SK-N-SH treated with all-trans-retinoic acid at 6 μM for 48 hours (cell line): ENCODE data around the gene VSIG10L.

Experiments used
- ATAC-seq: fragments of 200-7000 bp; cut with Tn5 transposase; 3 replicates; pipeline ENCODE4 v1.9.1; 2020; ENCODE audit warnings: mild to moderate bottlenecking, moderate library complexity
- ARNTL ChIP-seq: fragments of 450-650 bp; formaldehyde crosslinking; IDR thresholded peaks from 2 replicates; pipeline ENCODE4 v1.5.0; 2020; ENCODE audit warnings: low read depth, mild to moderate bottlenecking, moderate library complexity, borderline replicate concordance
- CREB5 ChIP-seq: fragments of 250-450 bp; sonication (Bioruptor Pico); IDR thresholded peaks from 2 replicates; pipeline ENCODE4 v1.5.1; 2020; ENCODE audit warnings: low read depth, mild to moderate bottlenecking, moderate library complexity
- ISL1 ChIP-seq: fragments of 250-450 bp; sonication (Bioruptor Pico); IDR thresholded peaks from 2 replicates; pipeline ENCODE4 v2.1.2; 2022; ENCODE audit warnings: mild to moderate bottlenecking, moderate library complexity
- OSR1 ChIP-seq: fragments of 250-450 bp; sonication (Bioruptor Pico); IDR thresholded peaks from 2 replicates; pipeline ENCODE4 v1.8.0; 2022; ENCODE audit warnings: moderate library complexity, mild to moderate bottlenecking, inconsistent platforms
- POU6F1 ChIP-seq: fragments of 250-450 bp; sonication (Bioruptor Pico); IDR thresholded peaks from 2 replicates; pipeline ENCODE4 v1.8.0; 2021; ENCODE audit warnings: low read depth, mild to moderate bottlenecking, moderate library complexity, borderline replicate concordance
- PPARA ChIP-seq: fragments of 250-450 bp; sonication (Bioruptor Pico); IDR thresholded peaks from 2 replicates; pipeline ENCODE4 v1.5.0; 2020; ENCODE audit warnings: mild to moderate bottlenecking, borderline replicate concordance
- RARB ChIP-seq: fragments of 250-450 bp; sonication (Bioruptor Pico); IDR thresholded peaks from 2 replicates; pipeline ENCODE4 v1.8.0; 2021; ENCODE audit warnings: mild to moderate bottlenecking, moderate library complexity
- TCF4 ChIP-seq: fragments of 250-450 bp; sonication (Bioruptor Pico); IDR thresholded peaks from 2 replicates; pipeline ENCODE4 v1.8.0; 2021; ENCODE audit warnings: mild to moderate bottlenecking, moderate library complexity, borderline replicate concordance
- TOX ChIP-seq: fragments of 250-450 bp; sonication (Bioruptor Pico); IDR thresholded peaks from 2 replicates; pipeline ENCODE4 v1.8.0; 2021; ENCODE audit warnings: mild to moderate bottlenecking, moderate library complexity, borderline replicate concordance
- ZC3H10 ChIP-seq: fragments of 250-450 bp; sonication (Bioruptor Pico); IDR thresholded peaks from 2 replicates; pipeline ENCODE4 v1.5.1; 2021; ENCODE audit warnings: mild to moderate bottlenecking, moderate library complexity
- ZFP3 ChIP-seq: fragments of 250-450 bp; sonication (Bioruptor Pico); IDR thresholded peaks from 2 replicates; pipeline ENCODE4 v1.5.0; 2020; ENCODE audit warnings: mild to moderate bottlenecking, moderate library complexity
- ZNF565 ChIP-seq: fragments of 450-650 bp; formaldehyde crosslinking; conservative IDR thresholded peaks from 2 replicates; pipeline ENCODE4 v1.5.0; 2020; ENCODE audit warnings: low read depth, mild to moderate bottlenecking, moderate library complexity
- ZNF70 ChIP-seq: fragments of 450-650 bp; formaldehyde crosslinking; IDR thresholded peaks from 2 replicates; pipeline ENCODE4 v1.5.0; 2020; ENCODE audit warnings: mild to moderate bottlenecking, moderate library complexity
- ZNF8 ChIP-seq: fragments of 450-650 bp; formaldehyde crosslinking; IDR thresholded peaks from 2 replicates; pipeline ENCODE4 v1.5.0; 2020; ENCODE audit warnings: mild to moderate bottlenecking, moderate library complexity
- TF ChIP-seq, protein P1 (sequence below): fragments of 250-450 bp; sonication (Bioruptor Pico); IDR thresholded peaks from 2 replicates; pipeline ENCODE4 v1.8.0; 2020; ENCODE audit warnings: mild to moderate bottlenecking, moderate library complexity, borderline replicate concordance
- TF ChIP-seq, protein P2 (sequence below): fragments of 250-450 bp; sonication (Bioruptor Pico); IDR thresholded peaks from 2 replicates; pipeline ENCODE4 v1.5.1; 2021; ENCODE audit warnings: mild to moderate bottlenecking, moderate library complexity

Gene VSIG10L

DNA sequence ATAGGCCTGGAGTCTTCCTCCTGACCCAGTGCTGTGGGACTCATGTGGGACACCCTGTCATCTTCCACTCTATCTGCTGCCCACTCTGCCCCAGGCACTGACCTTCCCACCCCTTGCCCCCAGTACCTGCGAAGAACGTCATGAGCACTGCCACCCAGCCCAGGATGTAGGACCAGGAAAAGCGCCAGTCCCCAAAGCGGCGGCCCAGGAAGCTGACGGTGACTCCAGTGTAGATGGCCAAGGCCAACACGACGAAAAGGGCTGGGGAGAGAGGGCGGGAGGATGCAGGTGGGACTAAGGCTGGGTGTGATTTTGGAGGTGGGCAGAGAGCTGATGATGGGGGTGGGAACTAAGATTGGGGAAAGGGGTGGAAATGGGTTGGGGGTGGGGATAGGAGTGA lies 38.4 kb upstream of the VSIG10L start:
- no peak for ATAC-seq
- TF ChIP-seq ZNF8 (CRISPR knock-in tag) (no peak), ISL1 (no peak), ZFP3 (CRISPR knock-in tag) (no peak), ZC3H10 (CRISPR knock-in tag) (no peak), POU6F1 (CRISPR knock-in tag) (no peak), OSR1 (CRISPR knock-in tag) (no peak), PPARA (no peak), TCF4 (no peak), TOX (no peak)
- TF ChIP-seq, protein P1, sequence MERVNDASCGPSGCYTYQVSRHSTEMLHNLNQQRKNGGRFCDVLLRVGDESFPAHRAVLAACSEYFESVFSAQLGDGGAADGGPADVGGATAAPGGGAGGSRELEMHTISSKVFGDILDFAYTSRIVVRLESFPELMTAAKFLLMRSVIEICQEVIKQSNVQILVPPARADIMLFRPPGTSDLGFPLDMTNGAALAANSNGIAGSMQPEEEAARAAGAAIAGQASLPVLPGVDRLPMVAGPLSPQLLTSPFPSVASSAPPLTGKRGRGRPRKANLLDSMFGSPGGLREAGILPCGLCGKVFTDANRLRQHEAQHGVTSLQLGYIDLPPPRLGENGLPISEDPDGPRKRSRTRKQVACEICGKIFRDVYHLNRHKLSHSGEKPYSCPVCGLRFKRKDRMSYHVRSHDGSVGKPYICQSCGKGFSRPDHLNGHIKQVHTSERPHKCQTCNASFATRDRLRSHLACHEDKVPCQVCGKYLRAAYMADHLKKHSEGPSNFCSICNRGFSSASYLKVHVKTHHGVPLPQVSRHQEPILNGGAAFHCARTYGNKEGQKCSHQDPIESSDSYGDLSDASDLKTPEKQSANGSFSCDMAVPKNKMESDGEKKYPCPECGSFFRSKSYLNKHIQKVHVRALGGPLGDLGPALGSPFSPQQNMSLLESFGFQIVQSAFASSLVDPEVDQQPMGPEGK (CRISPR knock-in tag) = no peak
- TF ChIP-seq, protein P2, sequence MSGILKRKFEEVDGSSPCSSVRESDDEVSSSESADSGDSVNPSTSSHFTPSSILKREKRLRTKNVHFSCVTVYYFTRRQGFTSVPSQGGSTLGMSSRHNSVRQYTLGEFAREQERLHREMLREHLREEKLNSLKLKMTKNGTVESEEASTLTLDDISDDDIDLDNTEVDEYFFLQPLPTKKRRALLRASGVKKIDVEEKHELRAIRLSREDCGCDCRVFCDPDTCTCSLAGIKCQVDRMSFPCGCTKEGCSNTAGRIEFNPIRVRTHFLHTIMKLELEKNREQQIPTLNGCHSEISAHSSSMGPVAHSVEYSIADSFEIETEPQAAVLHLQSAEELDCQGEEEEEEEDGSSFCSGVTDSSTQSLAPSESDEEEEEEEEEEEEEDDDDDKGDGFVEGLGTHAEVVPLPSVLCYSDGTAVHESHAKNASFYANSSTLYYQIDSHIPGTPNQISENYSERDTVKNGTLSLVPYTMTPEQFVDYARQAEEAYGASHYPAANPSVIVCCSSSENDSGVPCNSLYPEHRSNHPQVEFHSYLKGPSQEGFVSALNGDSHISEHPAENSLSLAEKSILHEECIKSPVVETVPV (CRISPR knock-in tag) = no peak

DNA sequence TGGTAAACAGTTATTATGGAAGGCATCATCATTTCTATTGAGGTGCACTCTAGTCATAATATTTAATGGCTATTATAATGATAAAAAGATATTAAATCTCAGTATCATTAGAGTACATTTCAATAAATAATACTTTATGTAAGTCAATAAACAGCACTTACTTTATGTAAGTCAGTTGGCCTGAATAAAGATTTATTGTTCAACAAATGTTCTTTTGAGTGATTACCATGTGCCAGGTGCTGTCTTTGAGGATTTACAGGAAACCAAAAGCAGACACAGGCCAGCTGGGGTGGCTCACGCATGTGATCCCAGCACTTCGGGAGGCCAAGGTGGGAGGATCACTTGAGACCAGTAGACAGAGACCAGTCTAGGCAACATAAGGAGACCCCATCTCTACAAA lies 35.5 kb upstream of the VSIG10L start:
- no peak for TF ChIP-seq PPARA
- no peak for TF ChIP-seq TOX
- TF ChIP-seq RARB (CRISPR knock-in tag) = no peak
- TF ChIP-seq, protein P2 (CRISPR knock-in tag) = no peak
- no peak for ATAC-seq

GRCh38 chr19:51375504-51376221 lies 33.7 kb upstream of the VSIG10L start:
- ATAC-seq = no peak
- TF ChIP-seq, protein P2 (CRISPR knock-in tag) = no peak
- TF ChIP-seq ARNTL (CRISPR knock-in tag) = no peak
- no peak for TF ChIP-seq ZNF70 (CRISPR knock-in tag)
- TF ChIP-seq ZNF565 (CRISPR knock-in tag) = no peak
- TF ChIP-seq CREB5 (CRISPR knock-in tag) = no peak
- TF ChIP-seq PPARA = no peak
- no peak for TF ChIP-seq RARB (CRISPR knock-in tag)

DNA sequence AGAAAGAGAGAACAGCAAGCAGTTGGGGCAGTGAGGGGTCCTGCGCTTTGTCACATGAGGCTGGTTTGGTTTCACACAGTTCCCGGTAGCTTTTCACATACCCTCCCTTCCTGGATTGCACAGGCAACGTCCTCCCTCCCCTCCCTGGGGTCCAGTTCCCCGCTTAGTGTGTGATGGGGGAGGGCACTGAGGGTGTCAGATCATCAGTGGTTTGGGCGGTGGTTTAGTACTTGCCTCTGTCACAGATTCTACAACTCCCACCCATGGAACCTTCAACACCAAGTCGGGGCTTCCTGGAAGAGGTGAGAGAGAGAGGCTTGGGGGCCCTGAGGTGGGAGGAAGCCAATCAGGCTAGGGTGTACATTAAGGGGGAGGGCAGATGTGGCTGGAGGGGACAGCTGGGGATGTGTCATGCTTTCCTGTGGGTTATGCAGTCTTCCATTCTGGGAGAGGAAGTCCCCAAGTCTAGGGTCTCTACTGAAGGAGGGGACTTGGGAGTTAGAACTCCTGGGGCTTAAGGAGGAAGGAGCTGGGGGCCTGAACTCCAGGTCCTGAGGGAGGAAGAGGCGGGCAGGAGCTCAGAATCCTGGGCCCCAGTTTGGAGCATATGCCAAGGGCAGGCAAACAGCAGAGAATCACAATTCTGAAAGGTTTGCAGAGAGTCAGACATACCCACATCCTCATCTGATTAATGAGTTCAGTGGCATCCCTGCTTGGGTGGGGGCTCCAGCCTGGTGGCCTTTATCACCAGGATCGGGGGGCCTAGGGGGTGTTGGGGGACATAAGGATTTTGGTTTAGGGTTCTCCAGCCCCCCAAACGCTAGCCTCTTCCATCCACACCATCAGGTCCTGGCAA lies 30.9 kb upstream of the VSIG10L start, which contains the start of gene NKG7:
NKG7 (minus strand) TSS at position 6 of the 856 bp plus-strand sequence. CDS start 119 bp downstream, outside the sequence.
- no peak for TF ChIP-seq ZC3H10 (CRISPR knock-in tag)
- no peak for TF ChIP-seq ZNF8 (CRISPR knock-in tag)
- no peak for TF ChIP-seq ISL1
- no peak for ATAC-seq
